NCI-H2171 (cell line): ENCODE data around the gene FGF9.

Experiments
- DNase-seq: peaks from one replicate; lab custom pipeline; 2025; lab: John Stamatoyannopoulos, UW

The FGF9 gene

DNA sequence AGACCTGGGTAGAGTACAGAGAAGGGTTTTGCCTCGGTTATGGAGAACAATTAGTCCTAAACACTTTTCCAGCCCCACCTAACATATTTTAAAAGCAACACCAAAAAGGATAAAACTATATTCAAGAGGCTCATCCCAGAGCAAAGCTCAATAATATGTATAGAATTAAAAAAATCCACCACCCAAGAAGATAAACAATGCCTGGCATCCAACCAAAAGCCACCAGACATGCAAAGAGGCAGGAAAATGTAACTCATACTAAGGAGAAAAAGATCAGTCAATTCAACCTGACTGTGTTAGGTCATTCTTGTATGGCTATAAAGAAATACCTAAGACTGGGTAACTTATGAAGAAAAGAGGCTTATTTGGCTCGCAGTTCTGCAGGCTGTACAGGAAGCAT, 39.3 kb downstream of the FGF9 start:
- no peak for DNase-seq

DNA sequence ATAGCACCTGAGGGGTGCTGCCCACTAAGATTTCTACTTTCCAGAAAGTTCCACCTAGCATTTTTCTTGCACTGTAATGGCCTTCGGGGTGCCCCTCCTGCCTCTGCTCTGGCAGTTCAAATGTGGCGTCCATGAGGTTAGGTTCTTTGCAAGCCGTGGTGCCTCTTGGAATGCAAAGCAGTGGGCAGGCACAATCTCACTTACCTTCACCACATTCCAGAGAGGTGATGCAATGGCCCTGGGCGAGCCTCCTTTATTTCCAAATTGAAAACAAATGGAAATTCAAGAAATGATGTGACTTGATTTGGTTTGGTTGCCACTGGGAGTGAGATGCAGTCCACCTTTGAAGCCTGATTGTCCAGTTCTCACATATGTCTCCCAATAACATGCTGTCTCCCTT, 46.9 kb downstream of the FGF9 start:
- DNase-seq = no peak

GRCh38 chr13:21719463-21719862, 48.6 kb downstream of the FGF9 start:
- DNase-seq = no peak

DNA sequence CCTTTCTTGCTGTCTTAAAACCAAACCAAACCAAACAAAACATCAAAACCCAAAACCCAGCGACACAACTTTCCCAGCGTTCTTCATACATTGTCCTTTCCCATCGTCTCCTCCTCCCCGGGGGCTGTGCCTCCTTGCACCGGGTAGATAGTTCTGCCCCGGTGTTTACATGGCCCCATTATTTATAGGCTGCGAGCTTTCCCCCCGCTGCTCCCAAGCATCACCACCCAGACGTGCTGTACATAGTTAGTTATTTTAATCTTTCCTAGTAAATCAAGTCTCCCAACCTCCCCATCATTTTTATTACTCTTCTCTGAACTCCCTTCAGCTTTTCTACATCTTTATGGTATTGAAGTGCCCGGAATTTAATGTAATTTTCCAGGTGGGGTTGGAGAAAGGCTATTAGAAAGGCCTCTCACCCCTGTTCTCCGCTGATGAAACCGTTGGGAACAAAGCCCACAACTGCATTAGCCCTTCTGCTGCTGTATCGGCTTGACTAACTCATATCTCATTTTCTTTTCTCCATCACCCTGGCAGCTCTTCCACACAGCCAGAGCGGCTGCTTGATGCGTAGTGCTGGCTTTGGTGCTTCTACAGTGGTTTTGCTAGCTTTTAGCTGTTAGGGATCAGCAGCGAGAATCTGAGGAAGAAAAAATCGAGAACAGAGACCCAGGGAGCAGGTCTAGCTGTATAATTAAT, 53.1 kb downstream of the FGF9 start:
- DNase-seq = no peak

- DNase-seq = no peak
Observed at GRCh38 chr13:21730186-21730880, 59.5 kb downstream of the FGF9 start.

GRCh38 chr13:21733475-21734263, 62.8 kb downstream of the FGF9 start:
- DNase-seq = no peak

DNA sequence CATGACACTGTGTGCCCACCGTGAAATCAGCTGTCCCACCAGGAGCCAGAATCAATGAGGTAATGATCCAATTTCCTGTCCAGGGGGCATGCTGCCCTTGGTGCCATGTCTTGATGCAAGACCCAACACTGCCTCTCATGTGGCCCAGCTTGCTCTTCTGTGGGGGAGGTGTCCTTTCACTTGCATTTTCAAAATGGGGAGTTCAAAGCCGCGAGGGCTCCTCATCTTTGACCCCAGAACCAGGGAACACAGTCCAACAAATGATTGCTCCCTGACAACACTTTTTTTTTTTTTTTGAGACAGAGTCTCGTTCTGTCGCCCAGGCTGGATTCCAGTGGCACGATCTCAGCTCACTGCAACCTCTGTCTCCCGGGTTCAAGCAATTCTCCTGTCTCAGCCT, 64.1 kb downstream of the FGF9 start:
- DNase-seq = no peak

- DNase-seq = no peak
Observed at GRCh38 chr13:21735701-21736401, 65.0 kb downstream of the FGF9 start.

- no peak for DNase-seq
Observed at GRCh38 chr13:21736926-21737325, 66.1 kb downstream of the FGF9 start.

GRCh38 chr13:21738630-21739029, 67.8 kb downstream of the FGF9 start:
- DNase-seq = no peak

DNA sequence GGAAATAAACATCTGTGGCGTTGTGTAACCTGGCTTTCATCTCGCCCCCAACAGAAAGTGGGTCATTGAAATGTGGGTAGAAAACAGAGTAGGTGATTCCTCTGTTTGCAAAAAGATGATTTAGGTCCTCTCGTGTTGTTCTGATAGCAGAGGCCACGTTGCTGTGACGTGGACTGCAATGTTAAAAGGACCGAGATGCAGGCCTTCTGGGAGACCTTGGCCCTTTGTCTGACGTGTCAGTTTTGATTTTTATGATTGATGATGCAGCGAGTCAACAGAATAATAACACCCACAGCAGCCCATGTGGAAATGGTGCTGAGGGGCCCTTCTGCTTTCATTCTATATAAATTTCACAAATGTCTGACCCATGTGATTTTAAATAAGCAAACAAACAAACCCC, 68.9 kb downstream of the FGF9 start:
- no peak for DNase-seq

- DNase-seq = no peak
Observed at GRCh38 chr13:21741396-21741979, 70.6 kb downstream of the FGF9 start.

DNA sequence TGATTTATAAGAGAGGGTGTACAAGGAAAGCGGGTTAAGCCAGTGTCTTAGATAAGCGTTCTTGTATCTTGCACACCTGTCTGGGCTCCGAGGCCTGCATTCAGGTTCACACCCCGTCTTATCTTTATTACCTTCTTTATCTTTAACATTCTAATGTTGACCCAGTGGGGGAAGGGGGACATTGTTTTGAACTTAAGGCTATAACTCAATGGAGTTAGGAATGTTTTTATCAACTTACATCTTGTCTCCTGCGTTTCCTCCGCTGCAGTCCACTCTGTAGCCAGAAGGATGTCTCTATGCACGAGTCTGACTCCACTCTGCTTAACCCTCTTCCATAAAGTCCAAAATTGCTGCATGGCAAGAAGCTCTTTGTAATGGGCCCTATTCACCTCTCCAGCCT, 71.2 kb downstream of the FGF9 start:
- DNase-seq = no peak

GRCh38 chr13:21744149-21744548, 73.3 kb downstream of the FGF9 start:
- no peak for DNase-seq

DNA sequence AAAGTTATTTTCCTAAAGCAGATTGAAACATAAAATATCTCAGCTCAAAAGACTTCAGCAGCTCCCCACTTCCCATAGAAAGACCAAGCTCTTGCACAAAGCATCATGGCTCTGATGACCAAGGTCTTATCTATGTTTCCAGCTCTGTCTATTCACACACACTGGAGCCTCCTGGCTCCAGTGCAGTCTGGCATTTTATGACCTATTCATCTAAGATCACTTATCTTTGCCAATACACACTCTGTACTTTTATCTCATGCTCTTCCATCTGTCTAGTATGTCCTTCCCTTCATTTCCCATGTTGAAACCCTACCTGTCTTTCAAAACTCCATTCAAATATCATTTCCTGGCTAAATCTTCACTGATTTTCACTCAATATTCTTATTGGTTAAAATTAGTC, 74.4 kb downstream of the FGF9 start:
- no peak for DNase-seq

- no peak for DNase-seq
Observed at GRCh38 chr13:21747456-21747855, 76.6 kb downstream of the FGF9 start.

GRCh38 chr13:21748166-21748565, 77.3 kb downstream of the FGF9 start:
- no peak for DNase-seq

- DNase-seq = no peak
Observed at GRCh38 chr13:21749410-21749809, 78.5 kb downstream of the FGF9 start.

- no peak for DNase-seq
Observed at GRCh38 chr13:21752501-21752900, 81.6 kb downstream of the FGF9 start.

DNA sequence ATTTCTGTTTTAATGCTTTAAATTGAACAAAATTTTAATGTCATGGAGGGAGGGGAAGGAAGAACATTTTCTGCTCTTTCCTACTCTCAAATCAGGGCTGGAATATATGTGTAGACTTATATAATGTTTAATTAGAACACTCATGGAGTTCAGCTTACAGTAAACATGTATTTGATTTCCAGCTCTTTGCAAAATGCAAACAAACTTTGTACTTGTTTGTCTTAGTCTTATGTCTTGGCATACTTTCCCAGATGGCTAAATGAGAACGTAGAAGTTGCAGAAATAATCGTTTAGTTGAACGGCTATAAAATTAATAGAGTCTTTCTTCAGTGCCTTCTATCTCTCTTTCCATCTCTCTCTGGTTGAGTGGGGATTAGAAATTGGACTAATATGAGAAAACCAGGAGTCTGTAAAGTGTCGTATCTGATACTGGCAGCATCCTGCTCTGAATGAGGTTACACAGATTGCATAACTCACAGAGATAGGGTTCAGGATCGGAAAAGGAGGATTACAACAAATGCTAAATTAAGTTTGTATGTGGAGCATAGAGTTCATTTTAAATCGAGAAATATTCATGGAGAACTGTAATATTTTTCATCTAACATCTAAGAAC, 82.3 kb downstream of the FGF9 start:
- no peak for DNase-seq
